CD8-positive, alpha-beta memory T cell (primary cell): ENCODE results near the gene SPN. TPM values are rescaled to one million over a fixed set of nuclear protein-coding genes. Genes with fewer than 3 reads are reported as not detected.

ENCODE experiments used
- CTCF ChIA-PET: fragments of 350-600 bp; sonication (Branson Sonifier 250); formaldehyde crosslinking; loops from one replicate; lab custom pipeline; 2021; ENCODE audit warnings: antibody characterized with exemption; lab: Charles Lee
- POLR2A ChIA-PET: fragments of 350-600 bp; sonication (Branson Sonifier 250); formaldehyde crosslinking; loops from one replicate; lab custom pipeline; 2021; ENCODE audit warnings: antibody characterized with exemption; lab: Charles Lee
- DNase-seq, 5 donors: peaks; one replicate each; pipeline versions ENCODE4 v3.0.0 to v3.0.0-alpha.2; 2020 to 2022; ENCODE audit warnings: mixed read lengths in 1 of 5
- H3K27ac ChIP-seq: one replicate; pipeline ENCODE4 v1.7.0; 2013; ENCODE audit warnings: low read depth, mild to moderate bottlenecking, low read length, moderate library complexity
- H3K27me3 ChIP-seq: 2 replicates; pipeline ENCODE4 v1.7.0; 2013; ENCODE audit warnings: low read length, mild to moderate bottlenecking; ENCODE audit not compliant: insufficient read depth, poor library complexity, severe bottlenecking
- H3K36me3 ChIP-seq: 2 replicates; pipeline ENCODE4 v1.7.0; 2013; ENCODE audit warnings: mild to moderate bottlenecking, low read length, moderate library complexity; ENCODE audit not compliant: insufficient read depth
- H3K4me1 ChIP-seq: 2 replicates; pipeline ENCODE4 v1.7.0; 2013; ENCODE audit warnings: mild to moderate bottlenecking, low read length, moderate library complexity; ENCODE audit not compliant: insufficient read depth
- H3K4me3 ChIP-seq: 2 replicates; pipeline ENCODE4 v1.7.0; 2013; ENCODE audit warnings: mild to moderate bottlenecking, low read length
- H3K9me3 ChIP-seq: 2 replicates; pipeline ENCODE4 v1.7.0; 2013; ENCODE audit warnings: mild to moderate bottlenecking, low read length
- H3K27ac Mint-ChIP-seq, 8 donors: one replicate each; pipeline ENCODE4 v1.8.0; 2020 to 2021; ENCODE audit warnings: mixed read lengths in 8 of 8, mild to moderate bottlenecking in 6 of 8, inconsistent platforms in 3 of 8, moderate library complexity in 3 of 8
- H3K27me3 Mint-ChIP-seq, 2 donors: one replicate each; pipeline ENCODE4 v1.8.0; 2020 to 2021; ENCODE audit warnings: mixed read lengths in 2 of 2, mild to moderate bottlenecking in 1 of 2, moderate library complexity in 1 of 2
- H3K36me3 Mint-ChIP-seq, 3 donors: one replicate each; pipeline ENCODE4 v1.8.0; 2020 to 2021; ENCODE audit warnings: mixed read lengths in 3 of 3, inconsistent platforms in 1 of 3, mild to moderate bottlenecking in 1 of 3
- H3K4me1 Mint-ChIP-seq, 3 donors: one replicate each; pipeline ENCODE4 v1.8.0; 2020 to 2021; ENCODE audit warnings: mixed read lengths in 3 of 3, inconsistent platforms in 1 of 3, mild to moderate bottlenecking in 1 of 3
- H3K4me3 Mint-ChIP-seq, 7 donors: one replicate each; pipeline ENCODE4 v1.8.0; 2020 to 2021; ENCODE audit warnings: mixed read lengths in 7 of 7, mild to moderate bottlenecking in 6 of 7, moderate library complexity in 4 of 7, inconsistent platforms in 2 of 7
- H3K9me3 Mint-ChIP-seq, 5 donors: one replicate each; pipeline ENCODE4 v1.8.0; 2020 to 2022; ENCODE audit warnings: mixed read lengths in 5 of 5, mild to moderate bottlenecking in 3 of 5, moderate library complexity in 2 of 5, inconsistent platforms in 1 of 5
- polyA plus RNA-seq: library from polyadenylated mRNA; unstranded; fragments of 300-500 nt; fragmentation: Illumina TruSeq; gene quantifications from one replicate; pipeline ENCODE4 v1.2.3, GENCODE V29; 2021
- total RNA-seq, 2 experiments: library from RNA; stranded (reverse); gene quantifications; one replicate each; pipeline ENCODE4 v1.2.3, GENCODE V29; 2021

SPN gene
- total and polyA plus RNA-seq, 3 experiments from 2014 or later, result 136 to 255 (median 144) TPM

GRCh38 chr16:29668267-29668666, 5.2 kb downstream of the SPN start:
- Histone ChIP-seq H3K27me3 (no peaks in the 10 kb centered on the region), H3K36me3 (no peaks in the 10 kb centered on the region), H3K4me1 (peaks cover 38% of the 10 kb centered on the region), H3K4me3 (no peak overlapping the region), H3K27ac (no peak overlapping the region), H3K9me3 (no peaks in the 10 kb centered on the region)
- H3K4me3 Mint-ChIP-seq, result peak overlapping the region in 4 of 7 donors; percentile 13 to 59 (median 36)
- H3K9me3 Mint-ChIP-seq, result peaks cover 0 to 4% (median 0%) of the 10 kb centered on the region in 5 donors
- CTCF ChIA-PET, result no interaction called here
- peaks cover 12 to 54% (median 14%) of the 10 kb centered on the region in 3 donors for H3K36me3 Mint-ChIP-seq
- DNase-seq, result no peak
- POLR2A ChIA-PET, result interaction anchor here (0.7 kb wide), 1 partner anchor 805 kb away, joined by 5 read pairs; no protein-coding TSS in a partner anchor
- peaks cover 47 to 58% (median 53%) of the 10 kb centered on the region in 3 donors for H3K4me1 Mint-ChIP-seq
- H3K27me3 Mint-ChIP-seq, result peaks cover 0 to 9% of the 10 kb centered on the region in 2 donors
- peak overlapping the region in 1 of 8 donors; percentile 54 for H3K27ac Mint-ChIP-seq

GRCh38 chr16:29673501-29673900, 10.5 kb downstream of the SPN start:
- Histone ChIP-seq H3K36me3 (no peaks in the 10 kb centered on the region), H3K4me1 (peaks cover 14% of the 10 kb centered on the region), H3K27me3 (no peaks in the 10 kb centered on the region), H3K4me3 (no peak overlapping the region), H3K27ac (no peak overlapping the region), H3K9me3 (no peaks in the 10 kb centered on the region)
- Mint-ChIP-seq H3K9me3 (no peaks in the 10 kb centered on the region), H3K4me1 (peaks cover 16 to 30% (median 17%) of the 10 kb centered on the region in 3 donors), H3K27me3 (no peaks in the 10 kb centered on the region), H3K4me3 (no peak overlapping the region), H3K27ac (peak overlapping the region in 3 of 8 donors; percentile 17 to 58 (median 33)), H3K36me3 (peaks cover 0 to 20% (median 2%) of the 10 kb centered on the region in 3 donors)
- no peak for DNase-seq
- ChIA-PET POLR2A (no interaction called here), CTCF (interaction anchor here (0.6 to 1.6 kb wide), 3 partner anchors 16 to 26 kb away, joined by 3 to 4 read pairs (median 3); no protein-coding TSS in a partner anchor)

DNA sequence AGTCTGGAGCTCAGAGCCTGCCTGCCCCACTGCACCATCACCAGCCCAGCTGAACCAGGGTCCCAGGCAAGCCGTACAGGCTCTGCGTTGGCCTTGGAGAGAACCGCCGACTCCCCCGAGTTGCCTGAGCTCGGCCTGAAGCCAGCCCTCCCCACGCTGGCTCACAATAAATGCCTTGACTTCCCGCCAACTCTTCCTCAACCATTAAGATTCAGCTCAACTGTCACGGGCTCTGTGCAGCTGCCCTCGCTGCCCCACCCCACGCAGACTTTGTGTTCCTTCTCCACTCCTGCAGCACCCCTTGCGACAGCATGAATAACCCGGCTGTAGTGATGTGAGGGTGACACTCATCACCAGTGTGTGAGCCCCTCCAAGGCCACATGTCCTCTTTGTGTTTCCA, 11.1 kb downstream of the SPN start:
- H3K9me3 ChIP-seq, result no peaks in the 10 kb centered on the region
- ChIA-PET CTCF (interaction anchor here (1.0 to 1.6 kb wide), 3 partner anchors 17 to 134 kb away, joined by 3 to 4 read pairs (median 3); no protein-coding TSS in a partner anchor), POLR2A (no interaction called here)
- no peaks in the 10 kb centered on the region for H3K36me3 ChIP-seq
- Mint-ChIP-seq H3K36me3 (peaks cover 0 to 19% (median 2%) of the 10 kb centered on the region in 3 donors), H3K27me3 (no peaks in the 10 kb centered on the region), H3K9me3 (no peaks in the 10 kb centered on the region), H3K4me3 (no peak overlapping the region), H3K4me1 (peaks cover 16 to 29% (median 16%) of the 10 kb centered on the region in 3 donors), H3K27ac (peak overlapping the region in 3 of 8 donors; percentile 57 to 88 (median 66))
- H3K4me3 ChIP-seq, result no peak overlapping the region
- peaks cover 14% of the 10 kb centered on the region for H3K4me1 ChIP-seq
- no peaks in the 10 kb centered on the region for H3K27me3 ChIP-seq
- H3K27ac ChIP-seq, result no peak overlapping the region
- no peak for DNase-seq

DNA sequence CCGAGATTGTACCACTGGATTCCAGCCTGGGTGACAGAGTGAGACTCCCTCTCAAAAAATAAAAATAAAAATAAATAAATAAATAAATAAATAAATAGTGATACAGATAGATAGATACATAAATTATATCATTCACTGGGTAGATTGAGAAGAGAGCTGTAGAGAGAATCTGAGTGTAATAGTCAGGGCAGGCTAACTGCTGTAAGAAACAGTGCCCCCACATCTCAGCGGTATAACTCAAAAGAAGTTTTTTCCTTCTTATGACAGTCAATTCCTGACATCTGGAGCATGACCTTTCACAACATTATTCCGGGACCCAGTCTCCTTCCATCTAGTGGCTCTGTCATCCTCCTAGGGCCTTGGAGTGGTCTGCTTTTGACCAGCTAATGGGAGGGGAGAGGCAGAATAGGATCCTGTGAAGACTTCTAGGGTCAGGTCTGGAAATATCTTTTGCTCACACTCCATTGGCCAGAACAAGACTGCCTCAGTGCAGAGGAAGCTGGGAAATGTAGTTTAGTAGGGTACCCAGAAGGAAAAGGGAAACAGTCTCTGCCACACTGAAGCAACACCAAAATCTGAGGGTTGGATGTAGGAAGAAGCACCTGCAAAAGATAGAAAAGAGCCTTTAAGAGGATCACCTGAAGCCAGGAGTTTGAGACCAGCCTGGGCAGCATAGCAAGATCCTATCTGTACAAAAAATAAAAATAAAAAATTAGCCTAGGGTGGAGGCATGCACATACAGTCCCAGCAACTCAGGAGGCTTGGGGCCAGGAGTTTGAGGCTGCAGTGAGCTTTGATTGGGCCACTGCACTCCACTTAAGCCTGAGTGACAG, 13.0 kb downstream of the SPN start:
- H3K4me3 ChIP-seq, result no peak overlapping the region
- no peak for DNase-seq
- no peak overlapping the region for H3K4me3 Mint-ChIP-seq
- no peaks in the 10 kb centered on the region for H3K36me3 ChIP-seq
- H3K27ac Mint-ChIP-seq, result peak overlapping the region; percentile 3 to 94 (median 40)
- no peaks in the 10 kb centered on the region for H3K27me3 Mint-ChIP-seq
- H3K27ac ChIP-seq, result no peak overlapping the region
- no peaks in the 10 kb centered on the region for H3K9me3 Mint-ChIP-seq
- H3K36me3 Mint-ChIP-seq, result peaks cover 0 to 14% (median 2%) of the 10 kb centered on the region in 3 donors
- peaks cover 17 to 30% (median 21%) of the 10 kb centered on the region in 3 donors for H3K4me1 Mint-ChIP-seq
- no peaks in the 10 kb centered on the region for H3K27me3 ChIP-seq
- POLR2A ChIA-PET, result interaction anchor here (0.6 to 0.7 kb wide), 3 partner anchors 26 to 1714 kb away, joined by 3 to 6 read pairs (median 6); no protein-coding TSS in a partner anchor
- no peaks in the 10 kb centered on the region for H3K9me3 ChIP-seq
- peaks cover 22% of the 10 kb centered on the region for H3K4me1 ChIP-seq
- CTCF ChIA-PET, result interaction anchor here (0.9 to 1.7 kb wide), 3 partner anchors 9 to 145 kb away, joined by 3 to 5 read pairs (median 4); partner anchors contain the start of gene MVP

DNA sequence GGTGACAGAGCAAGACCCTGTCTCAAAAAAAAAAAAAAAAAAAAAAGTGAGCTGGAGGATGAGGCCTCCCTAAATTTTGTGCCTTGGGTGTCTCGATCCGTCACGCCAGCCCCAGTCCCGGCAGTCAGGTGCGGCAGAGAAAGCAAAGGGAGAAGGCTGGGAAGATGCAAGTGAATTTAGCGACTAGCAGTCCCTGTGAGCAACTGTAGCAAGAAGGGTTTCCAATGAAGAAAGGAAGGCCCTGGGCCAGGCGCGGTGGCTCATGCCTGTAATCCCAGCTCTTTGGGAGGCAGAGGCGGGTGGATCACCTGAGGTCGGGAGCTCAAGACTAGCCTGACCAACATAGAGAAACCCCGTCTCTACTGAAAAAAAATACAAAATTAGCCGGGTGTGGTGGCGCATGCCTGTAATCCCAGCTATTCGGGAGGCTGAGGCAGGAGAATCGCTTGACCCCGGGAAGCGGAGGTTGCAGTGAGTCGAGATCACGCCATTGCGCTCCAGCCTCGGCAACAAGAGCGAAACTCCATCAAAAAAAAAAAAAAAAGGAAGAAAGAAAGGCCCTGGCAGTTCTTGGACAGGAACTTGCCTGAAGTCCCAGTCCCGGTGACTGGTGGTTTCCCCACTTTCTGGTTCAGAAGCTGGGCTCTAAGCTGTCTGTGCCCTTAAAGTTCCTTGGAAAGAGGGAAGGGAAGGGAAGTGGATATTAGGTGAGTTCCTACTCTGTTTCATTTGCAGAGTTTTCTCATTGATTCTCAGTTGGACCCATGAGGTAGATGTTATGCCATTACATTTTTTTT, 14.1 kb downstream of the SPN start:
- Mint-ChIP-seq H3K36me3 (peaks cover 0 to 8% (median 0%) of the 10 kb centered on the region in 3 donors), H3K4me1 (peaks cover 13 to 27% (median 16%) of the 10 kb centered on the region in 3 donors), H3K9me3 (no peaks in the 10 kb centered on the region), H3K27me3 (no peaks in the 10 kb centered on the region), H3K27ac (peak overlapping the region in 4 of 8 donors; percentile 17 to 52 (median 37)), H3K4me3 (peak overlapping the region in 1 of 7 donors; percentile 23)
- H3K27me3 ChIP-seq, result no peaks in the 10 kb centered on the region
- no peaks in the 10 kb centered on the region for H3K36me3 ChIP-seq
- no peaks in the 10 kb centered on the region for H3K9me3 ChIP-seq
- peaks cover 22% of the 10 kb centered on the region for H3K4me1 ChIP-seq
- CTCF ChIA-PET, result interaction anchor here (0.8 to 1.7 kb wide), 3 partner anchors 10 to 143 kb away, joined by 3 to 4 read pairs (median 3); partner anchors contain the start of gene MVP
- POLR2A ChIA-PET, result interaction anchor here (0.6 kb wide), 4 partner anchors 26 to 783 kb away, joined by 3 read pairs; no protein-coding TSS in a partner anchor
- DNase-seq, result no peak
- no peak overlapping the region for H3K27ac ChIP-seq
- H3K4me3 ChIP-seq, result no peak overlapping the region

DNA sequence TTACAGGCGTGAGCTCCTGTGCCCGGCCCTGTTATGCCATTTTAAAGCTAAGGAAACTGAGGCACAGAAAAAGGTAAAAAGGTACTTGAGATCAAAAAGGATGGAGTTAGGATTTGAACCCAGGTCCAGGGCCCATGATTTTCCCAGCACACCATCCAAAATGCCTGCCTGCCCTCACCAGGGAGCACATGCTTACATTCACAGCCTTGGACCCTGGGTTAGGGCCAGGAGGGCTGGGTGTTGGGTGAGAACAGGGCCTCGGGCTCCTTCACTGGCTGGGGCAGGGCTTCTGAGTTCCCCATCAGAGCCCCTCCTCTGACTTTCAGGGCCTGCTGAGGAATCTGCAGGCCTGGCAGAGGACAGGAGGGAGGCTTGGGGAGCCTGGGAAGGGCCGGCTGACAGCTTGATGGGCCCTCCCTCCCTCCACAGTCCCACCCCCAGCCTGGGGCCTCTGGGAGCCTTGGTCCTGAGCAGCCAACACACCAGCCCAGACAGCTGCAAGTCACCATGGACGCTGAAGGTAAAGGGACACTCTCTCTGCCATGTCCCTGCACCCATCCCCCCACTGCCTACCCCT, 15.7 kb downstream of the SPN start, which contains the start of gene QPRT:
Gene QPRT, plus strand, starts transcription at position 490 of the 577 bp plus-strand sequence. Its CDS starts 18 bp downstream, at position 508.
- ChIA-PET POLR2A (interaction anchor here (0.5 to 1.0 kb wide), 2 partner anchors 15 to 17 kb away, joined by 4 to 8 read pairs; partner anchors contain the start of gene SPN), CTCF (interaction anchor here (0.9 to 1.5 kb wide), 2 partner anchors 112 to 140 kb away, joined by 3 read pairs; partner anchors contain the start of gene KIF22)
- no peak for DNase-seq
- H3K36me3 Mint-ChIP-seq, result peaks cover 0 to 3% (median 0%) of the 10 kb centered on the region in 3 donors
- peak within 1 kb of the TSS in 7 of 8 donors; percentile 25 to 82 (median 76) for H3K27ac Mint-ChIP-seq
- Histone ChIP-seq H3K4me3 (peak within 1 kb of the TSS; percentile 26), H3K4me1 (peaks cover 22% of the 10 kb centered on the region), H3K9me3 (no peaks in the 10 kb centered on the region), H3K27ac (peak within 1 kb of the TSS; percentile 61), H3K27me3 (no peaks in the 10 kb centered on the region), H3K36me3 (no peaks in the 10 kb centered on the region)
- H3K9me3 Mint-ChIP-seq, result no peaks in the 10 kb centered on the region
- H3K27me3 Mint-ChIP-seq, result no peaks in the 10 kb centered on the region
- H3K4me3 Mint-ChIP-seq, result peak within 1 kb of the TSS in 6 of 7 donors; percentile 60 to 82 (median 64)
- peaks cover 13 to 27% (median 16%) of the 10 kb centered on the region in 3 donors for H3K4me1 Mint-ChIP-seq

DNA sequence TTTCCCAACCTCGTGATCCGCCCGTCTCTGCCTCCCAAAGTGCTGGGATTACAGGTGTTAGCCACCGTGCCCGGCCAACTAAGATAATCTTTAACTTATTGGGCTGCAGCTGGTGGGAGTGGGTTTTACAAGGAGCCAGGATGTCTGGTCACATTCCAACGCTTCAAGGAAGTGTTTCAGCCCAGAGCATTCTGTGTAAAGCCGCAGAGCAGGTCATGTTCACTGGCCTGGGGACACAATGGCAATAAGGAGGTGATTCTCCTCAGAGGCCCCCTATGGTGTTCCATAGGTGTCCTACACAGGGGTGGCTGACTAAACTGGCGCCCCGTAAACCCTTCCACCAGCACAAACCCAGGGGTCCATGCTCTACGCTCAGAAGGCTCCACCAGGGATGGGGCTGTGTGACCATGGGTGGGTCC, 17.1 kb downstream of the SPN start:
- H3K4me1 ChIP-seq, result peaks cover 22% of the 10 kb centered on the region
- Mint-ChIP-seq H3K27me3 (peaks cover 0 to 1% of the 10 kb centered on the region in 2 donors), H3K4me1 (peaks cover 13 to 27% (median 16%) of the 10 kb centered on the region in 3 donors), H3K27ac (peak overlapping the region in 3 of 8 donors; percentile 68 to 76 (median 70)), H3K9me3 (no peaks in the 10 kb centered on the region), H3K4me3 (peak overlapping the region in 2 of 7 donors; percentile 60 to 64), H3K36me3 (no peaks in the 10 kb centered on the region)
- DNase-seq, result no peak
- no peak overlapping the region for H3K4me3 ChIP-seq
- POLR2A ChIA-PET, result interaction anchor here (0.5 kb wide), 1 partner anchor 11 kb away, joined by 3 read pairs; no protein-coding TSS in a partner anchor
- no peaks in the 10 kb centered on the region for H3K27me3 ChIP-seq
- CTCF ChIA-PET, result interaction anchor here (1.1 to 1.5 kb wide), 4 partner anchors 11 to 174 kb away, joined by 3 to 9 read pairs (median 4); partner anchors contain the start of gene KIF22
- H3K9me3 ChIP-seq, result no peaks in the 10 kb centered on the region
- H3K36me3 ChIP-seq, result no peaks in the 10 kb centered on the region
- H3K27ac ChIP-seq, result peak overlapping the region; percentile 61
